Adrenal gland (tissue), 12 donors: ENCODE measurements around the gene HOXA5. TPM values are rescaled to one million over a fixed set of nuclear protein-coding genes. Genes with fewer than 3 reads are reported as not detected.

Experiments used
- DNase-seq, 7 donors: peaks; one replicate each; pipeline ENCODE4 v3.0.0-alpha.2; 2019 to 2020
- H3K27ac ChIP-seq, 5 donors: fragments of 200-600 bp; sonication (generic) in 4 of 5; 1 replicate in 3 of 5; 2 replicates in 2 of 5; pipeline versions ENCODE4 v1.5.1 to v1.8.0; 2016 to 2020; ENCODE audit warnings: mild to moderate bottlenecking in 1 of 5
- H3K27me3 ChIP-seq: fragments of 200-600 bp; 2 replicates; pipeline ENCODE4 v1.8.0; 2021
- H3K36me3 ChIP-seq, 2 donors: fragments of 200-600 bp; replicated peaks in 1 of 2; 1 replicate in 1 of 2; 2 replicates in 1 of 2; pipeline versions ENCODE4 v1.5.1 to v1.8.0; 2018 to 2022
- H3K4me1 ChIP-seq, 2 donors: fragments of 200-600 bp; replicated peaks in 1 of 2; 1 replicate in 1 of 2; 2 replicates in 1 of 2; pipeline versions ENCODE4 v1.5.1 to v1.8.0; 2018 to 2021
- H3K4me3 ChIP-seq, 4 donors: fragments of 200-600 bp; sonication (generic) in 3 of 4; one replicate each; pipeline ENCODE4 v1.5.1; 2016 to 2018
- H3K9me3 ChIP-seq, 3 donors: fragments of 200-600 bp; sonication (generic) in 1 of 3; replicated peaks in 1 of 3; 1 replicate in 2 of 3; 2 replicates in 1 of 3; pipeline versions ENCODE4 v1.5.1 to v1.8.0; 2016 to 2021
- POLR2A ChIP-seq, 2 donors: fragments of 450-650 bp; IDR thresholded peaks; one replicate each; pipeline ENCODE4 v1.6.1; 2017; ENCODE audit warnings: antibody characterized with exemption in 2 of 2, mild to moderate bottlenecking in 2 of 2, moderate library complexity in 1 of 2
- WGBS, 4 donors: extraction: QIAGEN DNeasy Blood & Tissue Kit in 2 of 4; methylation state at CpG; one replicate each; pipeline versions ENCODE4 v1.1.5 to v1.1.7; 2013 to 2017; 5-methylcytosine and 5-hydroxymethylcytosine counted together
- intact Hi-C, 2 donors: fragments of 100-400 bp; cut with DNase I; formaldehyde crosslinking; loops; one replicate each; pipeline versions ENCODE4 v1.14.1 to v1.15.0; 2022 to 2023
- polyA plus RNA-seq, 3 donors: library from polyadenylated mRNA; stranded (reverse); fragments of 200-250 nt in 2 of 3; fragments of 350-450 nt in 1 of 3; fragmentation: Illumina TruSeq in 1 of 3; extraction: RNeasy Lipid Tissue Mini Kit (QIAGEN cat#74804) in 1 of 3; gene quantifications; one replicate each; pipeline ENCODE4 v1.2.3, GENCODE V29; 2013 to 2014
- total RNA-seq, 9 donors: library from RNA; depleted of rRNA in 4 of 9; stranded (reverse); fragments of >200 nt in 4 of 9; fragments of 120-200 nt in 1 of 9; fragmentation: NEBNext Ultra II Directional in 1 of 9; extraction: Animal tissue kit (Norgen Biotek cat#: 25700) in 1 of 9; gene quantifications; one replicate each; pipeline versions ENCODE4 v1.1.0 to v1.2.4, GENCODE V29; 2013 to 2023
- TF ChIP-seq, protein P1 (sequence below), 6 experiments: fragments of 450-650 bp in 4 of 6; fragments of 200-600 bp in 2 of 6; sonication (generic) in 1 of 6; IDR thresholded peaks; 1 replicate in 5 of 6; 2 replicates in 1 of 6; pipeline versions ENCODE4 v1.5.1 to v1.8.0; 2016 to 2021; ENCODE audit warnings: antibody characterized with exemption in 6 of 6, mild to moderate bottlenecking in 2 of 6, moderate library complexity in 1 of 6
- donor health status: healthy with polysubstance abuse.
- donor health status: Bipolar disorder and iron deficiency.
- donor health status: DM: yes; HTN: yes; CAD: no.
- donor health status: DM: no; HTN: no; CAD: no.
- donor health status: DM: no; HTN: no; CAD: no.
- donor health status: DM: yes; HTN: yes; CAD: no.

The HOXA5 gene
- total and polyA plus RNA-seq, 12 donors = 21.8 to 132 (median 57.0) TPM

DNA sequence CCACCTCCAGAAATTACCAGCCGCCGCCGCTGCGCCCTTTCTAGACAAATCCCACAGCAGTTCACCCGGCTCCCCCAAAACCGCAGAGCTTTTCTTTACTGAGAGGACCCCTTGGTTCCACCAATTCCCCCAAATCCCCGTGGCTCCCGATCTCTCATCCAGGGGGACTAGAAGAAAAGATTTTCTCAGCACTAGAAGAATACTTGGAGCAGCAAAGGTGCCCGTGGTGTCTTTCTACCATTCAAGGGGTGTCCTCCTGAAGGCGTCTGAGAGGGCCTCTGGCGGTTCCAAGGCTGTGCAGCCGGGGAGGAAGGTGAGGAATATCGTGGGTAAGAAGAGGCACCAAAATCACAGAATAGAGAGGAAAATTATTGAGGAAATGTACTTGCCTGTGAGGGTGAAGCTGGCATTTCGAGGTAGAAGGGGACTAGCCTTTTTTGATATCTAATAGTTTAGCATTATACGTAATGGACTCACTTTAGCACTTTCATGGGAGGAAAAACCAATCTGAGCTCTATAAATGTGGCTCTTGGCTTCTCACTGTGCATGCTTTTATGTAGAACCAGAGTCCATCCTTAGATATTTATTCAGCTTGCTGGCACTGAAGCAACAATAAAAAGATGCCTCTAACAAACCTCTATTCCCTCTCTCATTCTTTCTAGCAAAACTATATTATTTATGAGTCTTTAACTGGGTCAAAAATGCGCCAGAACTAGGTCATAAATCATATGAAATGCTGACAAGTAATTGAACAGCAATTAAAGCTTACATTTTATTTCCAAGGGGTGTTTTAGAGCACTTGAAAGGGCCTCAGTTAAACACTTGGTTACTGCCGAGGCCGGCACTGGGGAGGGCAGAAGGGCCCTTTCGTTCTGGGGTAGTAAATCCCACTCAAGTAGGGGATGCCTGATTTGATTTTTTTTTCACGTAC is 27.2 kb downstream of the HOXA5 start:
- WGBS, 4 donors = 60 to 69% (median 64%) methylated on average over 20 of the region's 20 CpGs
- no peaks in the 10 kb centered on the region for H3K27me3 ChIP-seq
- DNase-seq = peak in 2 of 7 donors; percentile 11 to 16
- no peaks in the 10 kb centered on the region for H3K36me3 ChIP-seq
- peak overlapping the region in 1 of 4 donors; percentile 44 for H3K4me3 ChIP-seq
- intact Hi-C loops = no loop called here
- H3K27ac ChIP-seq = peak overlapping the region in 4 of 5 donors; percentile 53 to 91 (median 72)
- TF ChIP-seq, protein P1, sequence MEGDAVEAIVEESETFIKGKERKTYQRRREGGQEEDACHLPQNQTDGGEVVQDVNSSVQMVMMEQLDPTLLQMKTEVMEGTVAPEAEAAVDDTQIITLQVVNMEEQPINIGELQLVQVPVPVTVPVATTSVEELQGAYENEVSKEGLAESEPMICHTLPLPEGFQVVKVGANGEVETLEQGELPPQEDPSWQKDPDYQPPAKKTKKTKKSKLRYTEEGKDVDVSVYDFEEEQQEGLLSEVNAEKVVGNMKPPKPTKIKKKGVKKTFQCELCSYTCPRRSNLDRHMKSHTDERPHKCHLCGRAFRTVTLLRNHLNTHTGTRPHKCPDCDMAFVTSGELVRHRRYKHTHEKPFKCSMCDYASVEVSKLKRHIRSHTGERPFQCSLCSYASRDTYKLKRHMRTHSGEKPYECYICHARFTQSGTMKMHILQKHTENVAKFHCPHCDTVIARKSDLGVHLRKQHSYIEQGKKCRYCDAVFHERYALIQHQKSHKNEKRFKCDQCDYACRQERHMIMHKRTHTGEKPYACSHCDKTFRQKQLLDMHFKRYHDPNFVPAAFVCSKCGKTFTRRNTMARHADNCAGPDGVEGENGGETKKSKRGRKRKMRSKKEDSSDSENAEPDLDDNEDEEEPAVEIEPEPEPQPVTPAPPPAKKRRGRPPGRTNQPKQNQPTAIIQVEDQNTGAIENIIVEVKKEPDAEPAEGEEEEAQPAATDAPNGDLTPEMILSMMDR (IDR thresholded peaks at IDR 0.05) = no peak
- TF ChIP-seq POLR2A (IDR thresholded peaks at IDR 0.05) = no peak
- H3K4me1 ChIP-seq = peaks cover 0 to 9% of the 10 kb centered on the region in 2 donors
- no peaks in the 10 kb centered on the region for H3K9me3 ChIP-seq

DNA sequence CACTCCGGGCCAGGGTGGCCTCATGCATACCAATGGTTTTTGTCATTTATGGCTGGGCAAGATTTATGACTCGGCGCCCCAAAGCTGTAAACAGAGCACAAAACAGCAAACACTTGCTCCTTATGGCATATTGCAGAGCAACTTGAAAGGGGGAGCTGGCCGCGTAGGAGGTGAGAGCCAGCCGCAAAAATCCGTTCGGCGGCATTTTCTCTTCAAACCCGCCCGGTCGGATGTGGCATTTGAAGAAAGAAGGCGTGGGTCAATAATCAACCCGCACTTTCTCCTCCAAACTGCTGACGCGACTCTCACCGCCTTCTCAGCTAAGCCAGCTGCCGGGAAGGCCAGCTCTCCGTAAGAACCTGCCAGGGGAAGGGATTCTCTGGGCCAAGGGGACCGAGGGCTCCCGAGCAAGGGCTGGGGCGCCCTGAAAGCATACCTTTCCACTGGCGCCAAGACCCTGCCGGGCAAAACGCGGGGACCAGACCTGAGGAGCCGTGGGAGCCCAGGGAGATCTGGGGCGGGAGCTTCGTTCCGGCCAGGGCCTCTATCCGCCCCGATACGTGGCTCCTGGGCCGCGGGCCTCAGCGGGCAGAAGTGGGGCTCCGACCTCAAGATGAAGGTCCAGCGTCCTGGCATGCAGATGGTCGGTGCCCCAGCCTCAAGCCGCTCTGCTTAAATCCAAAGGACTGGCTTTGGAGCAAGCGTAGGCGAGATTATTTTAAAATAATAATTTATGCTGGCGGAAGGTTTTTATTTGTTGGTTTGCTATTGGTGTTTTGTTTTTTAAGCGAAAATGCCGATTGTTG is 28.1 kb downstream of the HOXA5 start:
- DNase-seq = peak in 2 of 7 donors; percentile 18 to 23
- TF ChIP-seq, protein P1 (IDR thresholded peaks at IDR 0.05) = no peak
- no peak for TF ChIP-seq POLR2A (IDR thresholded peaks at IDR 0.05)
- intact Hi-C loops = no loop called here
- H3K27ac ChIP-seq = peak overlapping the region; percentile 30 to 91 (median 61)
- peaks cover 0 to 14% of the 10 kb centered on the region in 2 donors for H3K4me1 ChIP-seq
- 48 to 77% (median 53%) methylated on average over 24 to 45 of the region's 45 CpGs for WGBS, 4 donors
- H3K9me3 ChIP-seq = no peaks in the 10 kb centered on the region
- H3K4me3 ChIP-seq = peak overlapping the region in 2 of 4 donors; percentile 17 to 44
- no peaks in the 10 kb centered on the region for H3K36me3 ChIP-seq
- H3K27me3 ChIP-seq = no peaks in the 10 kb centered on the region

GRCh38 chr7:27114881-27115220 is 28.6 kb downstream of the HOXA5 start:
- 54 to 70% (median 62%) methylated on average over 6 of the region's 6 CpGs for WGBS, 4 donors
- Histone ChIP-seq H3K27ac (peak overlapping the region; percentile 30 to 91 (median 61)), H3K36me3 (no peaks in the 10 kb centered on the region), H3K9me3 (no peaks in the 10 kb centered on the region), H3K4me1 (peaks cover 0 to 14% of the 10 kb centered on the region in 2 donors), H3K27me3 (no peaks in the 10 kb centered on the region), H3K4me3 (peak overlapping the region in 1 of 4 donors; percentile 44)
- intact Hi-C loops = no loop called here
- TF ChIP-seq, protein P1 (IDR thresholded peaks at IDR 0.05) = no peak
- TF ChIP-seq POLR2A (IDR thresholded peaks at IDR 0.05) = no peak
- no peak for DNase-seq
